ENCODE measurements around the gene TGIF2.
"Not testable (repeated sequence)": the region's sequence is repeated elsewhere in the genome, so short reads cannot be mapped to it uniquely, and the experiment has no call there.

The TGIF2 gene

DNA sequence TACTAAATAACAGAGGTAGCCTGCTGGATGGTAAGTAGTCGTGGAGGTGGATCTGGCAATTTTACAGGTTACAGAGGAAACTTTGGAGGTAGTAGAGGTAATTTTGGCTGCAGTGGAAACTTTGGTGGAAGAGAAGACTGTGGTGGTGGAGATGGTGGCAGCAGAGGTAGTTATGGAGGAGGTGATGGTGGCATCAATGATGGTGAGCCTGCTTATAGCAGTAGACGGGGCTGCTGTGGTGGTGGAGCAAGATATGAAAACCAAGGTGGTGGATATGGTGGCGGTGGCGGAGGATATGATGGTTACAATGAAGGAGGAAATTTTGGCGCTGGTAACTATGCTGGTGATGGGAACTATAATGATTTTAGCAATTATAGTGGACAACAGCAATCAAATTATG lies 47.5 kb downstream of the TGIF2 start:
- no peak for DNase-seq

- peak; percentile 29 for DNase-seq
These were observed 50.0 kb downstream of the TGIF2 start for GRCh38 chr20:36623444-36623843.

DNA sequence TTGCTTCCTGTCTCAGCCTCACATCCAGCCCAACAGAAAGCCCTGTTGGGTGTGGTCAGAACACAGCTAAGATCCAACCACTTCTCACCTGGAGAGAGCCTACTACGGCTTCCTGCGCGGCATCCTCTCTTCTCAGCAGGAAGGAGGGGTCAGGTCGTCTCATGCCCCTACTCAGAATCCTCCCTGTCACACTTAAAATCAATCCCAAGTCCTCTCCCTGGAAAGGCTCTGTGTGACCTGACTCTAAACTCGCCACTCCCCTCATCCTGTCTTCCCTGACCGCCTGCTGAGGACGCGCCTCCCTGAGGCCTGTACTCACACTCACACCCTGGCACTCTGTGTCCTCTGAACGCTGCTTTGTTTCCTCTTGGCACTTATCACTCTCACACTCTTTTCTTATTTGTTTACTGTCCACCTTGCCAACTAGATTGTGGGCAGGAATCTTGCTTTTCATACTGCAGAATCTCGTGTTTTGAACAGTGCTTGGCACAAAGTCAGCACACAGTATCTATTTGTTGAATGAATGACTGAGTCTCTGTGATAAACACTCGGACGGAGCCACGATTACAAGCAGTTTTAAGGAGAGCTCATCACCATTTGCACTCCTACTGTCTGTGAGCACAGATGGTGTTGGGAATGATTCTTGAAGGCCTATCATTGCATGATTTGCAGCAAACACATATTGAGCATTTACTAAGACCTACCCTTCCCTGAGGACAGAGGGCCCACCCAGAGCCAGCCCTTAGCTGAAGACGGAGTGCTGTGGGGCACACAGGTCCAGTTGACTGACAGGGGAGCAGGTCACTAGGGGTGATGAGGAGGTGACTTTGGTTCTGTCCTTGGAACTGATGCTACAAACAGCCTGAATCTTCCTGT lies 50.9 kb downstream of the TGIF2 start:
- peak; percentile 90 for DNase-seq

DNA sequence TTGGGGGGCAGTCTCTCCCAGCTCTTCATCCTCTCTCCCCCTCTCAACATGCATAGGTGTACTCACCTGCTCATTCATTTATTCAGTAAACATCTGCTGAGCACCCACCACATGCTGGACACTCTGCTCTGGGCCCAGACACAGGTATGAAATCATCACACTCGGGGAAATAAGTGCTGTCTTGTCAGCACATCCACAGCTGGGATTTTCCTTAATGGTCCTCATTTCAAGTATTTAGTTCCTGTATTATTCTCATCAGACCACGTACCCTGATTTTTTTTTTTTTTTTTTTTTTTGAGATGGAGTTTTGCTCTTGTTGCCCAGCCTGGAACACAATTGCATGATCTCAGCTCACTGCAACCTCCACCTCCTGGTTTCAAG lies 51.5 kb downstream of the TGIF2 start:
- DNase-seq: peak; percentile 91

DNA sequence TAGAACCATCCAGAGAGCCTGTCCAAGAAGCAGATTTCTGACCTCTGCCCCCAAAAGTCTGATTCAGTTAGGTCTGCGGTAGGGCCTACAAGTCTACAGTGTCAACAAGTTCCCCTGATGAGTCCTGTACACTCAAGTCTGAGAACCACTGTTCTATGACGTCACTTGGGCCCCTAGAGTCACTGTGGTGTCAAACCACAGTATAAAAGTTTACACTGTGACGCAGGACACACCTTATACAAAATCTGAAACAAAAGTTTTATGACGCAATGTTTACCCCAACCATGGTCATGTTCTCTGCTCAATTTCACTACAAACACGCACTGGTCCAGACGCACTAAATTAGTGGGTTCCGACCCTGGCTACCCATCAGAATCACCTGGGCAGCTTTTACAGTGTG lies 54.7 kb downstream of the TGIF2 start:
- DNase-seq: no peak

- DNase-seq: no peak
These were observed 56.6 kb downstream of the TGIF2 start for GRCh38 chr20:36629719-36630681.

DNA sequence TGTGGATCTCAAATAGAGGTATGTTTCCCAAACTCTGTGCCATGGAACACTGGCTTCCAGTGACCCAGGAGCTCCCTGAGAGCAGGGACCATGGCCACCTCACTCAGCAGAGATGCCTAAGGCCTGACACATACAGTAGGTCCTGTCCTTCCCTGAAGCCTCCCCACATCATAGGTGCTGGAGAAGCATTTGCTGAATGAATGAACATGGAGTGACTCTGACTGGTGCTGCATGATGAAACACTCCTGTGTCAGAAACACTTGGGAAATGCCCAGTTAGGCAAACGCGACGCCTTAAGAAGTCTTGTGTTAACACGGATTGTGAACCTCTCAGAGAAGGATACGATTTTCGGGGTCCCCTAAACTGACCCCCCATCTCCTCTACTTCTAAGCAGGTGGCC lies 58.2 kb downstream of the TGIF2 start:
- no peak for DNase-seq

DNA sequence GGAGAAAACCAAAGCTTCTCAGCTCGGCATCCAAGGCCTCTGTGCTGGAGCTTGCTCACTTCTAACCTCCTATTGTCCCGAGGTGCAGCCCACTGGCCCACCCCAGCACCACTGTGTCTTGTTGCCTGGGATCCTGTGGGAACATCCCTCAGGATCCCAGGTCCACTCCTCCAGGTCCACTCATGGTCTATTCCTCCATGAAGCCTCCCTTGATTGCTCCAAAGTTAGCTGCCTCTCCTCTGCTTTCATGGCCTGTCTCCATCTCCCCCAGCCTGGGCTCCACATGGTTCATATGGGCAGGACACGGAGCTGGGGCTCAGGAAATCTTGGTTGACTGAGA lies 58.7 kb downstream of the TGIF2 start:
- DNase-seq: no peak

GRCh38 chr20:36632487-36633284 lies 59.3 kb downstream of the TGIF2 start:
- DNase-seq: peak; percentile 43

GRCh38 chr20:36633285-36633772 lies 59.9 kb downstream of the TGIF2 start:
- no peak for DNase-seq

- DNase-seq: no peak
These were observed 60.9 kb downstream of the TGIF2 start for GRCh38 chr20:36634342-36634741.

DNA sequence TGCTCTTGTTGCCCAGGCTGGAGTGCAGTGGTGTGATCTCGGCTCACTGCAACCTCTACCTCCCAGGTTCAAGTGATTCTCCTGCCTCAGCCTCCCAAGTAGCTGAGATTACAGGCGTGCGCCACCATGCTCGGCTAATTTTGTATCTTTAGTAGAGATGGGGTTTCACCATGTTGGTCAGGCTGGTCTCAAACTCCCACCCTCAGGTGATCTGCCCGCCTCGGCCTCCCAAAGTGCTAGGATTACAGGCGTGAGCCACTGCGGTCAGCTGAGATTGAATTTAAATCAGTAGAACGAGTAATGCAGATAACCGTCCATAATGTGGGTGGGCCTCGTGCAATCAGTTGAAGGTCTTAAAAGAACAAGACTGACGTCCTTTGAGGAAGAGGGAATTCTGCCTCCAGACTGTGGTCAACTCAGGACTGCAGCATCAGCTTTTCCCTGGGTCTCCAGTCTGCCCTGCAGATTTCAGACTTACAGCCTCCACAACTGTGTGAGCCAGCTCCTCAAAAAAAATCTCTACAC lies 65.5 kb downstream of the TGIF2 start:
- DNase-seq: not testable (repeated sequence)

DNA sequence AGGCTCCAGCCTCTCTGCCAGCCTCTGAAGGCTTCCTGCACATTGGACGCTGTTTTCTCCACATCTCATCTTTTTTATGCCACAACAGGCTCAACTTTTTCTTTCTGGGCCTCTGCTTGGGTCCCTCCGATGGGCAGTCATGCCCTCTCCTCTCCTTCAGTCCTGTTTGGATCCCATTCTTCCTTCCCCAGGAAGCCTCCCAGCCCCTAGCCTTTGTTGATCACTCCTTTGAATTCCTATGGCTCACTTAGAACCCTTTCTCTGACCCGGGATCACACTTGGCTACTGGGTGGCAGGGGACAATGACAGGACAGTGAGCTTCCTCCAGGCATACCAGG lies 68.1 kb downstream of the TGIF2 start:
- DNase-seq: no peak

DNA sequence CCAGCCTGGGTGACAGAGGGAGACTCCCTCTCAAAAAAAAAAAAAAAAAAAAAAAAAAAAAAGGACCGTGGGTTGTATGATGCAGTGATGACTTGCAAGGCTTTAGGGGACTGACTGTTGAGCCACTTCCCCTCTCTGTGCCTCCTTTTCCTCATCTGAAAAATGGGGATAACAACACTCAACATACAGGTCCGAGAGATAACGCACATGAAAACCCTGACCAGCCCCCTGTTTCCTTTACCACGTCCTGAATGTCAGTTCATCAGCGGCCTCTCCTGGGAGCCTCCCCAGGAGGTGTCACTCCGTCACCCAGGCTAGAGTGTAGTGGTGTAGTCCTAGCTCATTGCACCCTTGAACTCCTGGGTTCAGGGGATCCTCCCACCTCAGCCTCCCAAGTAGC lies 68.7 kb downstream of the TGIF2 start:
- no peak for DNase-seq

Measured in DMS53 (cell line).